Measurements from ENCODE around the gene CLDN8. TPM values are rescaled to one million over a fixed set of nuclear protein-coding genes. Genes with fewer than 3 reads are reported as not detected.

The CLDN8 gene
- total and polyA plus RNA-seq, 2 of the 13 experiments (the other 11 are each of a cell fraction or from before 2014, with no cell fraction given): not detected

DNA sequence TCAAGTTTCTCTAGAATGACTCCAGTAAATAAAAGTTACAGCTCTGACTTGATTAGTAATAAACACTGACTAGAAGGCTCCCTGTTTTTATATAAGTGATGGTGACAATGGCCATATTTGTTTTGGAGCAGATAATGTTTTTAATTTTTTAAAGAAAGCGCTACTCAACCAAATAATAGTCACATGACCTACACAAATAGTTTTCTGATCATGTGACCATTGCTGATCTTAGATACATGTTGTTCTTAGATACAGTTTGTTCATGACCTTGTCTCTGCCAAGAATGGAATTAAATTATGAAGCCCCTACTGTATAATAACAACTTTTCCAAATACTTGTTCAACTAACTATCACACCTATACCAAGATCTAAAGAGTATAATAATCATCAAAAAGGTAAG lies 22.3 kb upstream of the CLDN8 start:
- H3K4me3 ChIP-seq (replicated peaks in 1 of 3; ENCODE audit: insufficient read depth in 1 of 3, low read depth in 2 of 3, low read length in 3 of 3): no peak overlapping the region
- H3K36me3 ChIP-seq (replicated peaks in 1 of 2; ENCODE audit: control insufficient read depth in 1 of 2, insufficient read depth in 2 of 2, low read length in 2 of 2): no peaks in the 10 kb centered on the region
- TF ChIP-seq TBX2 (CRISPR knock-in tag; IDR thresholded peaks at IDR 0.05; ENCODE audit: borderline replicate concordance): no peak
- peak; percentile 47; the same call in 1 of the 2 replicates for TF ChIP-seq RAD51 (IDR thresholded peaks at IDR 0.05; ENCODE audit: borderline replicate concordance)
- no peak for TF ChIP-seq RARG (CRISPR knock-in tag; IDR thresholded peaks at IDR 0.05; ENCODE audit: low read depth)
- 4% methylated on average over 1 of the region's 1 CpG for WGBS (ENCODE audit: low lambda C conversion rate)
- no peaks in the 10 kb centered on the region for H3K27me3 ChIP-seq (ENCODE audit: control insufficient read depth in 1 of 2, insufficient read depth in 2 of 2, low read length in 2 of 2)
- H3K79me2 ChIP-seq (ENCODE audit: insufficient read depth, low read length): no peaks in the 10 kb centered on the region
- no peak overlapping the region for H3K27ac ChIP-seq (ENCODE audit: extremely low read length, insufficient read depth, low read length)
- no peak overlapping the region for H3K9ac ChIP-seq (ENCODE audit: insufficient read depth, low read depth, low read length)
- BruUV-seq (replicated peaks): no TSS peak
- no peak overlapping the region for H2AFZ ChIP-seq (ENCODE audit: low read length)
- no peaks in the 10 kb centered on the region for H4K20me1 ChIP-seq (ENCODE audit: insufficient read depth, low read length)
- peaks cover 75% of the 10 kb centered on the region for H3K9me3 ChIP-seq (ENCODE audit: low read length)
- H3K4me2 ChIP-seq (ENCODE audit: low read depth, low read length): no peak overlapping the region
- in situ Hi-C loops (cut with HindIII; ENCODE audit: extremely low pct_ligation_motif_present, low pct_unique_long_range_greater_than_20kb) (no loop called here), intact Hi-C loops (cut with micrococcal nuclease; ENCODE audit: unreplicated experiment) (no loop called here)
- ChIA-PET CTCF (ENCODE audit: low intra/inter-chr PET ratio, low total read pairs) (no interaction called here), POLR2A (no interaction called here)
- no peak for FAIRE-seq
- no peak for DNase-seq (ENCODE audit: low spot score)
- ATAC-seq: no peak
- no peaks in the 10 kb centered on the region for H3K4me1 ChIP-seq (ENCODE audit: insufficient read depth, low read length)

DNA sequence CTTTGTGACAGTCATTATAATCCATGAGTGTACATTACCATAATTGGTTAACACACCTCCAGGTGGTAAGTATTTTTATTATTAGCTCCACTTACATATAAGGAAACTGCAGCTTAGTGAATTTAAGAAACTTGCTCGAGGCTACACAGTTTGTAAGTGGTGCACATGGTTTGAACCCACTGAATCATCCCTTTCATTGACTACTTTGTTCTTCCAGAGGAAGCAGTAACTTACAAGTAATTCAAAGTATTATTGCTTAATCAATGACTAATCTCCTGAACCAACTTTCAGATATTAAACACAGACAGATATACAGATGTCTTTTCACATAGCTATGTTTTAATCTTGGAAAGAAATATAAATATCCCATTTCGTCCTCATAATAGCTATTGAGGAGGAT lies 18.7 kb upstream of the CLDN8 start:
- BruUV-seq (replicated peaks): no TSS peak
- TF ChIP-seq ZSCAN25 (CRISPR knock-in tag; IDR thresholded peaks at IDR 0.05): no peak
- TF ChIP-seq CCAR2 (optimal IDR thresholded peaks at IDR 0.05; ENCODE audit: low read depth, low read length): no peak
- TF ChIP-seq, protein P1, sequence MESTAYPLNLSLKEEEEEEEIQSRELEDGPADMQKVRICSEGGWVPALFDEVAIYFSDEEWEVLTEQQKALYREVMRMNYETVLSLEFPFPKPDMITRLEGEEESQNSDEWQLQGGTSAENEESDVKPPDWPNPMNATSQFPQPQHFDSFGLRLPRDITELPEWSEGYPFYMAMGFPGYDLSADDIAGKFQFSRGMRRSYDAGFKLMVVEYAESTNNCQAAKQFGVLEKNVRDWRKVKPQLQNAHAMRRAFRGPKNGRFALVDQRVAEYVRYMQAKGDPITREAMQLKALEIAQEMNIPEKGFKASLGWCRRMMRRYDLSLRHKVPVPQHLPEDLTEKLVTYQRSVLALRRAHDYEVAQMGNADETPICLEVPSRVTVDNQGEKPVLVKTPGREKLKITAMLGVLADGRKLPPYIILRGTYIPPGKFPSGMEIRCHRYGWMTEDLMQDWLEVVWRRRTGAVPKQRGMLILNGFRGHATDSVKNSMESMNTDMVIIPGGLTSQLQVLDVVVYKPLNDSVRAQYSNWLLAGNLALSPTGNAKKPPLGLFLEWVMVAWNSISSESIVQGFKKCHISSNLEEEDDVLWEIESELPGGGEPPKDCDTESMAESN (CRISPR knock-in tag; conservative IDR thresholded peaks at IDR 0.05): no peak
- no peak for TF ChIP-seq XBP1 (CRISPR knock-in tag; IDR thresholded peaks at IDR 0.05)
- no peak for TF ChIP-seq ZNF44 (CRISPR knock-in tag; IDR thresholded peaks at IDR 0.05)
- TF ChIP-seq, protein P2, sequence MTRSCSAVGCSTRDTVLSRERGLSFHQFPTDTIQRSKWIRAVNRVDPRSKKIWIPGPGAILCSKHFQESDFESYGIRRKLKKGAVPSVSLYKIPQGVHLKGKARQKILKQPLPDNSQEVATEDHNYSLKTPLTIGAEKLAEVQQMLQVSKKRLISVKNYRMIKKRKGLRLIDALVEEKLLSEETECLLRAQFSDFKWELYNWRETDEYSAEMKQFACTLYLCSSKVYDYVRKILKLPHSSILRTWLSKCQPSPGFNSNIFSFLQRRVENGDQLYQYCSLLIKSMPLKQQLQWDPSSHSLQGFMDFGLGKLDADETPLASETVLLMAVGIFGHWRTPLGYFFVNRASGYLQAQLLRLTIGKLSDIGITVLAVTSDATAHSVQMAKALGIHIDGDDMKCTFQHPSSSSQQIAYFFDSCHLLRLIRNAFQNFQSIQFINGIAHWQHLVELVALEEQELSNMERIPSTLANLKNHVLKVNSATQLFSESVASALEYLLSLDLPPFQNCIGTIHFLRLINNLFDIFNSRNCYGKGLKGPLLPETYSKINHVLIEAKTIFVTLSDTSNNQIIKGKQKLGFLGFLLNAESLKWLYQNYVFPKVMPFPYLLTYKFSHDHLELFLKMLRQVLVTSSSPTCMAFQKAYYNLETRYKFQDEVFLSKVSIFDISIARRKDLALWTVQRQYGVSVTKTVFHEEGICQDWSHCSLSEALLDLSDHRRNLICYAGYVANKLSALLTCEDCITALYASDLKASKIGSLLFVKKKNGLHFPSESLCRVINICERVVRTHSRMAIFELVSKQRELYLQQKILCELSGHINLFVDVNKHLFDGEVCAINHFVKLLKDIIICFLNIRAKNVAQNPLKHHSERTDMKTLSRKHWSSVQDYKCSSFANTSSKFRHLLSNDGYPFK (CRISPR knock-in tag; IDR thresholded peaks at IDR 0.05; ENCODE audit: borderline replicate concordance): no peak
- TF ChIP-seq ZNF564 (CRISPR knock-in tag; IDR thresholded peaks at IDR 0.05): no peak
- TF ChIP-seq ZNF713 (CRISPR knock-in tag; IDR thresholded peaks at IDR 0.05): no peak
- TF ChIP-seq, protein P3, sequence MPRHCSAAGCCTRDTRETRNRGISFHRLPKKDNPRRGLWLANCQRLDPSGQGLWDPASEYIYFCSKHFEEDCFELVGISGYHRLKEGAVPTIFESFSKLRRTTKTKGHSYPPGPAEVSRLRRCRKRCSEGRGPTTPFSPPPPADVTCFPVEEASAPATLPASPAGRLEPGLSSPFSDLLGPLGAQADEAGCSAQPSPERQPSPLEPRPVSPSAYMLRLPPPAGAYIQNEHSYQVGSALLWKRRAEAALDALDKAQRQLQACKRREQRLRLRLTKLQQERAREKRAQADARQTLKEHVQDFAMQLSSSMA (CRISPR knock-in tag; IDR thresholded peaks at IDR 0.05): no peak
- no peak for TF ChIP-seq SOX5 (CRISPR knock-in tag; IDR thresholded peaks at IDR 0.05; ENCODE audit: borderline replicate concordance)
- no peak for TF ChIP-seq NR2F2 (IDR thresholded peaks at IDR 0.05; ENCODE audit: borderline replicate concordance, low read depth)

More for the DNA sequence above, 18.7 kb upstream of the CLDN8 start:
- intact Hi-C loops (cut with micrococcal nuclease; ENCODE audit: unreplicated experiment): no loop called here
- no peak overlapping the region for H3K9ac ChIP-seq (ENCODE audit: insufficient read depth, low read depth, low read length)
- H3K4me3 ChIP-seq (replicated peaks in 1 of 3; ENCODE audit: insufficient read depth in 1 of 3, low read depth in 2 of 3, low read length in 3 of 3): no peak overlapping the region
- ATAC-seq: no peak
- WGBS (ENCODE audit: low lambda C conversion rate): 3% methylated on average over 2 of the region's 2 CpGs
- in situ Hi-C loops (cut with HindIII; ENCODE audit: extremely low pct_ligation_motif_present, low pct_unique_long_range_greater_than_20kb): no loop called here
- peaks cover 87% of the 10 kb centered on the region for H3K9me3 ChIP-seq (ENCODE audit: low read length)
- H3K36me3 ChIP-seq (replicated peaks in 1 of 2; ENCODE audit: control insufficient read depth in 1 of 2, insufficient read depth in 2 of 2, low read length in 2 of 2): no peaks in the 10 kb centered on the region
- H3K79me2 ChIP-seq (ENCODE audit: insufficient read depth, low read length): no peaks in the 10 kb centered on the region
- no peaks in the 10 kb centered on the region for H4K20me1 ChIP-seq (ENCODE audit: insufficient read depth, low read length)
- H3K27ac ChIP-seq (ENCODE audit: extremely low read length, insufficient read depth, low read length): no peak overlapping the region
- ChIA-PET POLR2A (no interaction called here), CTCF (ENCODE audit: low intra/inter-chr PET ratio, low total read pairs) (no interaction called here)
- H3K4me1 ChIP-seq (ENCODE audit: insufficient read depth, low read length): no peaks in the 10 kb centered on the region
- no peak overlapping the region for H2AFZ ChIP-seq (ENCODE audit: low read length)
- no peak for FAIRE-seq
- H3K4me2 ChIP-seq (ENCODE audit: low read depth, low read length): no peak overlapping the region
- no peaks in the 10 kb centered on the region for H3K27me3 ChIP-seq (ENCODE audit: control insufficient read depth in 1 of 2, insufficient read depth in 2 of 2, low read length in 2 of 2)
- DNase-seq (ENCODE audit: low spot score): no peak

Data from HepG2 (cell line).